H1 (cell line): ENCODE data around the gene SLC1A5.

ENCODE experiments used
- JUN ChIP-seq: IDR thresholded peaks from 2 replicates; pipeline ENCODE4 v1.6.1; 2011; ENCODE audit warnings: low read depth, mild to moderate bottlenecking, improper control_type of control experiment, low read length
- SP1 ChIP-seq: IDR thresholded peaks from 2 replicates; pipeline ENCODE4 v1.6.1; 2011; ENCODE audit warnings: low read depth, low read length

DNA sequence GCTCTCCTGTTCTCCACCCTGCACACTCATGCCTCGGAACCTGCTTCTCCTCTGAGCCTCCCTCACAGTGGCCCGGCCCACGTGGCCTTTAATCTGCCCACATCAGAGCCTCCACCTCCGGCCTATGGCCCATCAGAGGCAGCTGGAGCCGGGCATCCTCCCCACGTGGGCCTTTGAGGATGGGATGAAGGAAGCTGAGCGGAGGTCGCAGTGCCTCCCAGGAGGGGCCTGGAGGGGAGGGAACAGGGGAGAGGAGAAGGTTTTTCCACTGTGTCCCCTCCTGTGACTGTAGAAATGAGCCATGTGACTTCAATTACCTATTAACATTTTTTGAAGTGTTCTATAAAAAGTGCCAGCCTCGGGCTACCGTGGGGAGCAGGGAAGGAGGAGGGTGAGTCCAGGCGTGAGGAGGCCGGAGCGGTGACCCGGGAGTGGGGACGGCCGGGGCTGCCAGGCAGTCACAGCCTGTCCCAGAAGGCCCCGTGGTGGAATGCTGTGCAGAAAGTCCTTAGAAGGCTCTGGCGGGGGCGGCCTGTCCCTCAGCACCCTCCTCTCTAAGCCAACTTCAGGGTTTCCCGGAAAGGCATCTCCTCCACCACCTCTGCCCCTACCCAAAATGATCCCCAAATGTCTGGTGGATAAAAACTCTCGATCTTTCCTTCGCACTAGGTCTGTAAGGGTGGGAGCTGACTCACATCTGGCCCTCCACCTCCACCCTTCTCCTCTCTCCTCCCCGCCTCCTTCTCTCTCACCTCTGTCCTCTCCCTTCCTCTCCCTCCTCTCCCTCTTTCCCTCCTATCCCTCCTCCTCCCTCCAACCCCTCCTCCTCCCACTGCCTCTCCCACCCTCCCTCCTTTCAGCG is 24.8 kb upstream of the SLC1A5 start:
- TF ChIP-seq SP1: no peak
- TF ChIP-seq JUN: no peak
